CD4-positive, alpha-beta T cell treated with Interleukin-10 for 1 hour (primary cell): ENCODE measurements around the gene LYVE1.

Experiments used
- DNase-seq: peaks from one replicate; pipeline ENCODE4 v3.0.0-alpha.2; 2020

Gene LYVE1

DNA sequence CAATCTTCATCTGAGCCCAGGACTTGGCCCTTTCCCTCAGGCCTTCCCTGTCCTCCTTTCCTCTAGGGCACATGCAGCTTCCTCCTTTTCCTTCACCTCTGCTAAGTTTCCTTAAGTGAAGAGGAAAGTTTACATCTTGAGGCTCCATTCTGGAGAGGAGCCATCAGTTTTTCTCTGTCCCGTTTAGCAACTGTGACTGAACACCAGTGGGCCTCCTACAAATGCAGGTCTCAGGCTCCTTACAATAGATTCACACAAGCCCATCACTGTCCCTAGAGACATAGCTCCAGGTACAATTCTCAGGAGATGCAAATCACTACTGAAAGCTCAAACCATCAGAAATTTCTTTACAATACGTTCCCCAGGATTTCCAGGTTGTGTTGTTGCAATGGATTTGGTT lies 23.3 kb upstream of the LYVE1 start:
- no peak for DNase-seq

DNA sequence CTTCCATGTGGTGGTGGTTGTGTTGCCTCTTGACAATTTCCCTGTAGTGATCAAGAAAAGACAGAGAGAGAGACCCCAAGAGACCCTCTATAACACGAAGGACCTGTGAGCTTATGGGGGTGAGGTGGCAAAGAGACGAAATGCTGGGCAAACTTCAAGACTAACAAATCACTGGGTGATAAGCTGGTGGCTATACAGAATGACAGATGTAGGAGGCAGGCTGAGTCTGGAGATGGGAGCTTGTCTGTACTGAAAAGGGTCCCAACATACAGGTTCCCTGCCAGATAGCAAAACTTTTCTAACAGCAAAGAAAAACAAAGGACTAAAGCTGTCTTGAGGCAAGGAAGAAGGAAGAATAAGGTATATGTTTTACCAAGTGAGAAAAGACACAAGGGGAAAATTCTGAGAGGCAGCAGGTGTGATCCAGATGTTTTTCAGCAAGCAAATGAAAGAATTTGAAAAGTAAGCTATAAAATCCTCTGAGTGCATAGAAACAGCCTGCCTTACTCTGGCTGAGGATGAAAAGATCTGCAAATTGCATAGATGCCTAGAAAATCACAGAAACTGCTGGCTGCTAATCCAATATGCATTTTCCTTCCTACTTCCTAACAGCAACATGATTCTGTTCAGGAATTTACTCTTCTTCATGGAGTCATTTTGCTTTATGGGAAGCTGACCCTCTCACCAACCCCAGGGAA lies 21.9 kb upstream of the LYVE1 start:
- DNase-seq: no peak

DNA sequence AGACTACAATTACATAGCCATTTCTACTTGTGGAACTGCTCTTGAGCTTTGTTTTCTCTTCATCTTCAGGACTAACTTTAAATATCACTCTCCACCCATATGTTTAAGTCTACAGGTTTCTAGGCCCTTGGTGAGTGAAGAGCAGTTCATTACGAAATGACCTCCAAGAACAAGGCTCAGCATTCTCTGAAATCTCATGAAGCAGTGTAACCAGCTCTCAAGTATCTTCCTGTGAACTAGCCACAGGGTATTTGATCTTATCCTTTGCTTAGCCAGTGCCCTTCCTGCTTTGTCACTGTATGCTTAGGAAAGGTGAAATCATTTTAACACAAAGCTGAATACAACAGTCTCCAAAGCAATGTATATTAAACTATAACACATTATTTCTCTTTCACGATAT lies 20.4 kb upstream of the LYVE1 start:
- DNase-seq: no peak

DNA sequence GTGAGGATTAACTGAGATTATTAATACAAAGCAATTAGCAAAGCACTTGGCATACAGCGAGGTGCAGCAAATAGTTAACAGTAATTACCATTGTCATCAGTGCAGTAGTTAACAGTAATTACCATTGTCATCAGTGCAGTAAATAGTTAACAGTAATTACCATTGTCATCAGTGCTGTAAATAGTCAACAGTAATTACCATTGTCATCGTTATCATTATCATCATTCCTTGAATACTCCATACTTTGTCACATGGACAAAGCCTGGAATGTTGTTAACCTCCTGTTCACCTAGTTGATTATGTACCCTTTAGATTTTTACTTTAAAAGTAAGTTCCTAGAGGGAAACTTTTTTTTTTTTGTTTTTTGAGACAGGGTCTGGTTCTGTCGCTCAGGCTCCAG lies 19.5 kb upstream of the LYVE1 start:
- DNase-seq: no peak

DNA sequence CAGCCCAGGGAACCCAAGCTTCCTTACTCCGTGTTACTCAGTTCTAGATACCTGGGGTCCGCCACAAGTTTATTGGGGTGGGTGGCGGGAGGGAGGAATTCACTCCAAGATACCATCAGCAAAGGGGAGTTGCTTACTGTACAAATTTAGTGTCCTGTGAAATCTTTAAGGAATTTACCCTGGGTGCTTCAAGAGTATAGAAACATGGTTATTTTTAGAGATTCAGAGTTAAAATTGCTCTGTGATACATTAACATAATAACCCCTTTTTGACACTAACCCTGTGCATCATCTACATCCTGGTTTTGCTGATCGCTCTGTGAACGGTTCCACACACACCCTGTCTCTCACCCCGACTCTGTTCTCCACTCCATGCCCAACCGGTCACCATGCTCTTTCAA lies 18.9 kb upstream of the LYVE1 start:
- DNase-seq: no peak

DNA sequence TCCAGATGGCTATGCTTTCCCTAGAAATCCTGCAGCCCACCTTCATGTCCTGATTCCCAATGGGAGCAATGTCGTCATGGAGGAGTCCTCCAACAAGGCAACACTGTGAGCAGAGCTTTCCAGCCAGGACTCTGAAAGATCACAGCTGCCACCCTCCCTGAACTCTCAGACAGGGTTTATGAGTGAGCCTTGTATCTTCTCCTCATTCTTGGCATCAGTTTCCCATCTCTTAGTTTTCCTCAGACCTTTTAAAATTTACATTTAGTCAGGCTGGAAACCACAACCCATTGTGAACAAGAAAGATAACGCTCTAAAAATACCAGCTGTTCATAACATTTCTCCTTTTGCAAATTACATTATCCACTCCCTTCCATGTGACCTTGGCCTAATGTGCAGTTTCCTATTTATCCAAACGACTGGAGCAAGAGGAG lies 15.6 kb upstream of the LYVE1 start:
- no peak for DNase-seq

DNA sequence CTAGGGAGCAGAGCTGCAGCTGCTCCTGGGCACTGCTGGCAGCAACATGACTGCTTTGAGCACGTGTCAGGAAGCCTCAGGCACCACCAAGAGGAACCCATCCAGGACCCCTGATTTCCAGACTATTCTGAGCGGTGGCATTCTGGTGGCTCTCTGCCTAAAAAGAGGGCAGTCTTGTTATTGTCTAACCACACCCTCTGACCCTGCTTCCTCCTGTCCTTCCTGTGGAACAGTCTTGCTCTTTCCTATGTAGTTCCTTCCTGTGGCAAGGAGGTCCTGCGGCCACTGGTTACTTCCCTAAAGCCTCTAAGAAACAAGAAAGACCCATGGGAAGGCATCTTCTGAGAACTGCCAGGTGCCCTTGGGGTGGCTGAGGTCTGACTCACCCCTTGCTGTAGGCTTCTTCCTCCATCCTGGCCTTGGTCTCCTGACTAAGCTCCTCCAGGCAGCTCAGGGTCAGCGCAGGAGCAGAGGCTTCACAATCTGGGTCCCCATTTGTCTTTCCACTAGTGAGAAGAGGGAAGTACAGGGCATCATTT lies 13.1 kb upstream of the LYVE1 start:
- DNase-seq: peak; percentile 4

DNA sequence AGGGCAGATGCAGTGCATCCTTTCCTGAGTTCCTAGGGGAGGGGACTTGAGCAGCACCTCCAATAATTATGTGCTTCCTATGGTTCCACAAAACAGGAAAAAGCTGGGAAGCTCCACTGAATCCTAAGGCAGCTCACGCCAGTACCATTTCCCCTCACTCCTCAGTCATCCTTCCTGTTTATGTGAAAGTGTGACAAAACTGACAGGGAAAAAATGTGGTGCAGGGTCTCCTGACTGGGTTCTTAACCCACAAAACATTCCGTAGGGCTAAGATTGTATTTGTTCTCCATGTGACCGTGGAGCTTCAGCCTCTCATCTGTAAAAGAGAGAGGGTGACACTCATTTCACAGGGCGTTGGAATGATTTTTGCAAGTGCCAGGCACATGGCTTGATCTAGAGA lies 12.2 kb upstream of the LYVE1 start:
- DNase-seq: no peak

DNA sequence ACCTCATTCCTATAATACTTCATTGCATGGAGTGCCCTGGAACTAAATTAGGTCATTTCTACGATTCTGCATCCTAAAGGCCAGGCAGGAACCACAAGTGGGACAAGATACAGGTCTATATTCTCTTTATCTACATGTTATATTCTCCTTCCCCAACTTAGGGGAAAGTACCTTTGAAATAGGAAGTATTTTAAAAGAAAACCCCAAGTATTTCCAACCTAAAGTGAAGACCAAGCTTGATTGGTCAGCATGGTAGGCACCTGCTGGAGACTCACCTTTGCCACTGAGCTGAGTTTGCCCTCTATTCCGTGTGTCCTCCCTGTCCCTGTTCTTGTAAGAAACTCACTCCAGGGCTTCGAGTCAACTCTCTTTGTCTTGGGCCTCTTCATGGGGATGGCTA lies 11.2 kb upstream of the LYVE1 start:
- DNase-seq: no peak

DNA sequence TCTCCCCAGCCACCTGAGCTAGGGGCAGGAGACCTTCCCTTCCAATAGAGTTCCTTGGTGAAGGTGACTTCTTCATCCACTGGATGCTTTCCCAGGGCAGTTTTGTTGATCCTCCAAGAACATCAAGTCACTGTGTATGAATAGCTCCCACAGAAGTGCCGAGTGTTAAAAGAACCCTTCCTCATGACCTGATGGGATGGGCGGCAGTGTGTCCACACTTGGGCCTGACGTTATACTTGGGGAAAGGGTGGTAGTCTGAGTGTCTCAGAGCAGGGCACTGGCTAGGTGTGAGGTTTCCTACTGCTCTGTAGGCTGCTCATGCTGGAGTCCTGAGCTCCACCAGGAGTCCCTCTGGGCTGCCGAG lies 7.6 kb upstream of the LYVE1 start:
- DNase-seq: no peak

DNA sequence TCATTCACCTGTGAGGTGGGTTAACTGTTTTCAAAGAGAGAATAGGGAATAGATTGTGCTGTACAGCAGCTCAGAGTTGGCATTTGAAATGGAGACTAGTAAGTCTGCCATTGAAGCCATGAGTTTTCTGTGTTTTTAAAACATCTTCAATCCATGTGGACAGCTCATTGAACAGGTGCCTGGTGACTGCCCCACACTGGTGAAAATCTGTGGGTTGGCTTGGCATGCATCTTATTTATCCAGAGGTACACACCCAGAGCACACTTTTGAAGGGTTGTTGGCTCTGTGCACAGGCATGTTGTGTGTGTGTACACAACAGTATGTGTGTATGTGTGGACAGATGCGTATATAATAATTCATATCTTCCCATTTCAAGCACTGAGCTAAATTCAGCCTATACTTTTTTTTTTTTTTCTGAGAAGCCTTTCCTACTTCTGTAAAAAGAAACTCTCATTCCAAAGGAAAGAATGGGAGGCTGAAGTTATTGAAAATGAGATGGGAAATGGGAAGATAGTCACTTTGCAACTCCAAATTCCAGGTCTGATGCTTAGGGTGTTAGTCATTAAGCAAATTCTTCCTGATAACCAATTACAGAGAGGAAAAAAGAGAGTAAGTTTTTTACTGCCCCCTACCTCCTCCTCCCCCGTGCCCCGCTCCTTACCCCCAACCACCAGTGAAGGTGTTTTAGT lies 7.0 kb upstream of the LYVE1 start:
- no peak for DNase-seq

DNA sequence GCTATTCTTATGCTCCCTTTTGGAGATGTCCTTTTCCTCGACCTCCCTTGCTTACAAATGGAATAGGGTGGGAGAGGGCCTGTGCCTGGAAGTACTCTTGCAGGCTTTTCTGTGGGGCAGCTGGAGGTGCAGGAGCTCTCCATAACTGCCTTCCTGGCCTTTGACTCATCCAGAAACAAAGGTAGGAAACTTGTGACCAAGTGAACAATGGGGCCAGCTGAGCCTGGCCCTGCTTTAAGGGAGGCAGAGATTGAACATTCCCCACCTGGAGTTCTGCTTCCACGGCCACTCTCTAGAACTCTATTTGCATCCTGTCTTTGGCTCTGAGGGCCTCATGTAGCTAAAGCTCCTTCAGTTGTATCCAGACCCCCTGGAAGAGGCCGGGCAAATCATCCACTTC lies 5.1 kb upstream of the LYVE1 start:
- DNase-seq: no peak

DNA sequence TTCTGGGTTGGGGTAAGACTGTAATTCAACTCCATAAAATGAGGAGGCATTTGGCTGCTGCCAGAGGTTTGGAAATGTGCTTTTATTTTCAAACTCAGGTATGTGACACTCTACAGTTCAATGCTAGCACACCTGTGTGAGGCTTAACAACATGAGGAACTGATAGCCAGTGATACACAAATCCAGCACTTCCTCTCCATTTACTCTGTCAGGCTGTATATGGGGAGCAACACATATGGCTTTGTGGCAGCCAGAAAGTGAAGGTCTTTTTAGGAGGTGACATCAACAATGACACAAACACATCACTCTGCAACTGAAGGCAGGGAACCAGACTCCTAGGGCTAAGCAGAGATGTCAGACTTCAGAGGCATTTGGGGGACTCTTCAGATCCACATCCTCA lies 4.6 kb upstream of the LYVE1 start:
- no peak for DNase-seq

DNA sequence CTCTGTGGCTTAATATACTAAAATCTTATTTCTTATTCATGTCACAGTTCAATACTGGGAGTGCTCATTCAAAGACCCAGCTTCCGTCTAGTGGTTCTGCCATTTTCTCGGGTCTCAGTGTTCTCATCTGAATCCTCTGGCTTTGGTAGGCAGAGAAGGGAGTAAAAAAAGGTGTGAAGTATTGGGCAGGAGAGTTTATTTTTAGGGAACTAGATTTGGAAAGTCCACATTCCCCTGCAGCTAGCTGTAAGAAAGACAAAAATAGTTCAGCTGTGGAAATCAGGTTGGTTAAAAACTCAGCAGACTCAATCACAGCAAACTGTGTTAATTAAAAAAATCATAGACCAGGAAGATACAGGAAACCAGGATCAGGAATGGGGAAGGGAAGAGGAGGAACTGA lies 4.1 kb upstream of the LYVE1 start:
- DNase-seq: no peak

DNA sequence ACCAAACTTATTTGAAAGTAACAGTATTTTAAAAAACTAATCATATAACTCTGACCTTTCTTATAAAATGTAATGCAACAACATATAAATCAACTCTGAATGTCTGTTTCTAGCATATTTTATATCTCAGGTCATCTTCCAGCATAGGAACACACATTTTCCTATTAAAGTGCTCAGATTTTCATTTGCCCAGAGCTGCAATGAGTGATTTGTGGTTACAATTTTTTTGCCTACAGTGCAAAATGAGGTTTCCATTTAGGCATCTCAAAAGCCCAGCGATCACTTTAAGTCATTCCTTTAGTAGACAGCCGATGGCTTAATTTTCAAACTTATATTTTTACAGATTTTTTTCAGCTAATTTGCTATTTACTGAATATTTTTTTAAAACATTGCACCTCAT lies 1.0 kb downstream of the LYVE1 start:
- no peak for DNase-seq

DNA sequence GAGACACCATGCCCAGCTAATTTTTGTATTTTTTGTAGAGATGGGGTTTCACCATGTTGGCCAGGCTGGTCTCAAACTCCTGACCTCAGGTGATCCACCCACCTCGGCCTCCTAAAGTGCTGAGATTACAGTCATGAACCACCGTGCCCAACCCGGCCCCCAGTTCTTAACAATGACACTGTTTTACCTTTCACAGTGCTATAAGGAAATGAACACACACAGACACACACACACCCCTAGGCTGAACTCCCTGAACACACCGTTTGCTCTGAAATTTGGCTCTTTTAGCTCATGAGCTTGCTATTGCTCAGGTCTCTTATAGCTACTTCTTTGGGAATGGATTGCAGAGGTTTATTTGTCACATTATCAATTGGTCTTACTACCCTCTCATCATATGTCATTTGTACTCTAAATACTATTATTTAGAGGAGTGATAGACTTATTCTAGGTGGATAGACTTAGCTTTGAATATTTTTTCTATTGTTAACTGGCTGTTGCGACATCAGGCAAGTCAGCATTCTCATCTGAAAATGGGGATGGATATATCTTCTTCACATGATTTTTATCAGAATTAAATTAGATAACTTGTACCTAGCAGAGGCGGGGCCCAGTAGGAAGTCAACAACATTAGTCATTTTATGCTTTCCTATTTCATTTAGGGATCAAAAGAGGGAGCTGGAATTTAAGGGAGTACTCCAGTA lies 2.1 kb downstream of the LYVE1 start:
- no peak for DNase-seq

DNA sequence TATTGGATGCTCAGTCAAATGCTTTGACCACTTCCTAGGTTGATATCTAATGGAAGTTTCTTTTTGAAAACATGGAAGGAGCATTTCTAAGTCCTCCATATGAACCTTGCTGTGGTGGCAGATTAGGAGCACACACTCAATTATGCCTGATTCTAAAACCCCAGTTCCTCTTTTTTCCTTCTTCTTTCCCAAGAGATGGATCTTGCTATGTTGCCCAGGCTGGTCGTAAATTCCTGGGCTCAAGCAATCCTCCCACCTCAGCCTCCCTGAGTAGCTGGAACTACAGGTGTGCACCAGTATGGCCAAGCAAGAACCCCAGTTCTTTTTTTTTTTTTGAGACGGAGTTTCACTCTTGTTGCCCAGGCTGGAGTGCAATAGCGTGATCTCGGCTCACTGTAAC lies 3.0 kb downstream of the LYVE1 start:
- DNase-seq: no peak

DNA sequence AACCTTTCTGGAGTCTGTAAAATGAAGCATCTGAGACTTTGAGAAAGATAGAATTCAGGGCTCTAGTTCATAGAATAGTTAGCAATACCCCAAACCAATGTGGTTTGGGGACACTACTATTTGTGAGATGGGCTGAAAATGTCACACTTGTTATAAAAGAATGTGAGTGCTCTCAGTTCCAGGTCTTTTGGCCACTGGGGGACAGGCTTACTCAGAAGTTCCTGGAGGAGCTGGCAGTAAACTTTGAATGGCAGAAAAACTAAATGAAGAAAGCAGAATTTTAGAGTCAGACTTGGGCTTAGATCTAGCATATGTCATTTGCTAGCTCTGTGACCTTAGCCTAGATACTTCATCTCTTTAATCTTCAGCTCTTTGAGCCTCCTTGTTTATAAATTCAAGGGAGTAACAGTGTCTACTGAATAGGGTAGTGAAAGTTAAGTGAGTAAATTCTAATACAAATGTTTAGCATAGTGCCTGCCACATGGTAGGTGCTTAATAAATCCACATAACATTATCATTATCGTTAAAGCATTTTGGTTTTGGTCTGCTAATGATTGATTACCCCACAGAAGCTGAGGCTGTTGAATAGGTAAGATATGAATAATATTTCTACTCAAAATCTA lies 3.7 kb downstream of the LYVE1 start:
- DNase-seq: no peak

DNA sequence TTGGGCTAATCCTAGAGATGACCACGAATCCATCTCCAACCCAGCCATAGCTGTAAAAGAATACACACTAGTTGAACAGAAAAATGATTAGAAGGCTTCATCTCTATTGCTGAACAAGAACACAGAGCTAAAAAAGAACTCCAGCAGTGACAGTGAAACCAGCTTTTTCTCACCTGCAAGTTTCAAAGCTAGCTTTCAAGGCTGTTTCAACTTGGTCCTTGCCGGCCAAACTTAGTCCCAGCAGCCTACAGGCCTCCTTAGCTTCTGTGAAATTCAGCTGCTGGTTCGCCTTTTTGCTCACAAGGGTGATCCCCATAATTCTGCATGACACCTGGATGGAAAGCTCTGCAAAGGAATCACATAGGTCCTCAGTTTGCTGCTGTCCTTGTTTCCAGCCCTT lies 4.4 kb downstream of the LYVE1 start:
- no peak for DNase-seq

DNA sequence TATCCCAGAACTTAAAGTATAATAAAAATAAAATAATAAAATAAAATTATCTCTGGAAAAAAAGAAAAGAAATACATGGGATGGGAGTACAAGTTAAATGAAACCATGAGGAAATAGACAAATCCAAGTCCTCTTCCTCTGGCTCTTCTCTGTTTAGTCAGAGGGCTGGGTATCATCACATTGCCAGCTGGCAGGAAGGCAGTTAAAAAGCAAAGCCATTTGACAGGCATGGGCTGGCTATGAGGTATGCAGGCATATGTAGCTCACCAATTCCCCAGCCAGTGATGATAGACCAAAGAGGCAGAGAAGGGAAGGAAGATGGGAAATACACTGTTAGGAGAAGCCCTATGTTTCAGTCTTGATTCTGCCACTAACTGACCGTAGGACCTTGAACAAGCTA lies 6.5 kb downstream of the LYVE1 start:
- no peak for DNase-seq

DNA sequence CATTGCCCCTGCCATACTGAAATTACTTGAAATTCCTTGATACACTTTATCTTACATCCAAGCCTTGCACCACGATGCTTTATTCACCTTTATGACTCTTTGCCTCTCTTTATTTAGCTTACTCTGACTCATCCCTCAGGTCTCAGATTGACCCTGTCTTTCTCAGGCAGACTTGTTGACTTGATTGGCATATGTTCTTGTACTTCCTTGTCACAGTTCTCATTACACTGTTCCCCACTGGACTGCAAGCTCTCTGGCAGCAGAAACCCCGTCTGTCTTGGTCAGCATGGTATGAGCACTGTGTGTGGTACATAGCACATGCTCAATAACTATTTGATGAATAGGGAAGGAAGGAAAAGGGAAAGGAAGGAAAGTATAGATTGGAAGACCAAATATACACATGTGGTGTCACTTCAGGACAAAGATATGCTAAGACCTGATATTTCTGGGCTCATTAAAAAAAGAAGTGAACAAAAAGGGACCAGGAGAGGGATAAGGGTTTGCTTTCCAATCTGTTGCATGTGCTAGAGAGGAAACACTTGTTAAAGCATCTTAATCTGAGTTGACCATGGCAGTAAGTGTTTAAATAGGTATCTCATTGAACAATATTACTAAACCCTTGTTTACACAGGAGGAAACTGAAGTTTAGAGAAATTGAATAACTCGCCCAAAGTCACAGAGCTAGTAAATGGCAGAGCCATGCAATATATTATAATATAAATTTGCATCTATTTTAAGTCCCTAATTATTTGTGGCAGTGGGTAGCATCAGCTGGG lies 7.2 kb downstream of the LYVE1 start:
- no peak for DNase-seq

DNA sequence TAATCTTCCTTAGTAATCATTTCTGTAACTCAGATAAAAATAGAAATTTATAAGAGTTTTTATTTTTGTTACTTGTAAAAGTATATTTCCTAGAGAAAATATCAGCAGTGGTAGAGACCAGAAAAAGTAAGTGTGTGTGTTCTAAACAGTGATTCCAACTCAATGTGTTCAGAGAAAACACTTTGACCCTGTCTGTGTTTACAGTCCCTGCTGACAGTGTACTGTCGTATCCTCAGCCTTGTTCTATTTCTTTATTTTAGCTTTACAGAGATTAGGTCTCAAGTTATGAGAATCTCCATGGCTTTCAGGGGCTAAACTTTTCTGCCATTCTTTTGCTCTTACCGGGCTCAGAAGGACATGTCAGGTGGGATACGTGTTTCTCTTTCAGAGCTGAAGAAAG lies 10.2 kb downstream of the LYVE1 start:
- DNase-seq: no peak

DNA sequence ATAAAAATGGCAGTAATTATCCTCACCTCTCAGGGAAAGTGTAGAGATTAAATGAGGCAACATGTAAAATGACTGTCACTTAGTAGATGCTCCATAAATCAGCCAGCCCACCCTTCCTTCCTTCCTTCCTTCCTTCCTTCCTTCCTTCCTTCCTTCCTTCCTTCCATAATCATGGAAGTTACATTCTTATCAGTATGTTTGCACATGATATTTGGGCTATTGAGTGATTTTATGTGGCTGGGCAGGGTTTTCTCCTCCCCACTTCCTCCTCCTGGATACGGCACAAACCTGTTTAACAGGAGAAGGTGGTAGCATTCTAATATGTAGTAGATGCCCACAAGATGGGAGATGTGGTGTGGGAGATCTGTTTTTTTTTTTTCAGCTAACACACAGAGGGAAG lies 11.9 kb downstream of the LYVE1 start:
- no peak for DNase-seq
